GM21526 (cell line): ENCODE results near the gene PKDCC.
"Not testable (repeated sequence)": the region's sequence is repeated elsewhere in the genome, so short reads cannot be mapped to it uniquely, and the experiment has no call there.

ENCODE experiments used
- ATAC-seq: cut with Tn5 transposase; IDR thresholded peaks from one replicate; pipeline ENCODE4 v1.9.1; 2021; ENCODE audit warnings: moderate library complexity; ENCODE audit not compliant: unreplicated experiment, low FRiP score

The PKDCC gene

GRCh38 chr2:42060718-42061619 lies 13.1 kb downstream of the PKDCC start:
- ATAC-seq = no peak

- no peak for ATAC-seq
These were observed 14.0 kb downstream of the PKDCC start for GRCh38 chr2:42061839-42062238.

- ATAC-seq = no peak
These were observed 15.8 kb downstream of the PKDCC start for GRCh38 chr2:42063431-42064171.

- no peak for ATAC-seq
These were observed 16.7 kb downstream of the PKDCC start for GRCh38 chr2:42064417-42064942.

GRCh38 chr2:42065753-42066152 lies 17.9 kb downstream of the PKDCC start:
- not testable (repeated sequence) for ATAC-seq

- not testable (repeated sequence) for ATAC-seq
These were observed 19.2 kb downstream of the PKDCC start for GRCh38 chr2:42067001-42067400.

GRCh38 chr2:42067521-42067920 lies 19.7 kb downstream of the PKDCC start:
- no peak for ATAC-seq

GRCh38 chr2:42068571-42069178 lies 20.9 kb downstream of the PKDCC start:
- ATAC-seq = no peak

GRCh38 chr2:42069568-42069967 lies 21.7 kb downstream of the PKDCC start:
- ATAC-seq = no peak

GRCh38 chr2:42071791-42072190 lies 24.0 kb downstream of the PKDCC start:
- no peak for ATAC-seq

- no peak for ATAC-seq
These were observed 24.7 kb downstream of the PKDCC start for GRCh38 chr2:42072349-42073118.

GRCh38 chr2:42073739-42074503 lies 26.1 kb downstream of the PKDCC start:
- ATAC-seq = no peak

- ATAC-seq = no peak
These were observed 26.8 kb downstream of the PKDCC start for GRCh38 chr2:42074661-42075060.

- no peak for ATAC-seq
These were observed 28.8 kb downstream of the PKDCC start for GRCh38 chr2:42076357-42077225.

- no peak for ATAC-seq
These were observed 29.5 kb downstream of the PKDCC start for GRCh38 chr2:42077343-42077742.

GRCh38 chr2:42079737-42080287 lies 32.0 kb downstream of the PKDCC start:
- ATAC-seq = no peak

- not testable (repeated sequence) for ATAC-seq
These were observed 33.3 kb downstream of the PKDCC start for GRCh38 chr2:42081151-42081550.

GRCh38 chr2:42082016-42082415 lies 34.2 kb downstream of the PKDCC start:
- no peak for ATAC-seq
